Erythroblast (primary cell): ENCODE results near the gene ZBTB5.

Experiments used
- GATA1 ChIP-seq: IDR thresholded peaks from 2 replicates; pipeline ENCODE4 v1.6.1; 2011; ENCODE audit warnings: low read depth, mild to moderate bottlenecking, control low read depth, low read length, moderate library complexity
- POLR2A ChIP-seq: IDR thresholded peaks from 2 replicates; pipeline ENCODE4 v1.6.1; 2011; ENCODE audit warnings: mild to moderate bottlenecking, low read length

DNA sequence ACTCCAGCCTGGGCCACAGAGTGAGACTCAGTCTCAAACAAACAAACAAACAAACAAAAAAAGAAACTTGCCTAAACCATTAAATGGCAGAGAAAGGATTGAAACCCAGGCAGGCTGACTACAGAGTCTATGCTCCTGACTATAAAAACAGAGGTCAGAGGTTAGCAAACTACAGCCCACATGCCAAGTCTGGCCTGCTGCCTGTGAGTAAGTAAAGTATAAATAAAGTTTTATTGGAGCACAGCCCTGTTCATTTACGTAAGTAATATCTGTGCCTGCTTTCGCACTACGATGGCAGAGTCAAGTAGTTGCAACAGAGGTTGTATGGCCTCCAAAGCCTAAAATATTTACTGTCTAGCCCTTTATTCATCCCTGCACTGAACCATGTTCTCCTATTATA is 32.1 kb upstream of the ZBTB5 start:
- no peak for TF ChIP-seq POLR2A
- no peak for TF ChIP-seq GATA1
